ENCODE results near the gene LACTBL1.

LACTBL1 gene

GRCh38 chr1:22906968-22907367 lies 65.7 kb downstream of the LACTBL1 start:
- H3K27ac ChIP-seq = no peak overlapping the region
- TF ChIP-seq CTCF (IDR thresholded peaks at IDR 0.05) (no peak), ZFX (IDR thresholded peaks at IDR 0.05; ENCODE audit: borderline replicate concordance) (no peak)

DNA sequence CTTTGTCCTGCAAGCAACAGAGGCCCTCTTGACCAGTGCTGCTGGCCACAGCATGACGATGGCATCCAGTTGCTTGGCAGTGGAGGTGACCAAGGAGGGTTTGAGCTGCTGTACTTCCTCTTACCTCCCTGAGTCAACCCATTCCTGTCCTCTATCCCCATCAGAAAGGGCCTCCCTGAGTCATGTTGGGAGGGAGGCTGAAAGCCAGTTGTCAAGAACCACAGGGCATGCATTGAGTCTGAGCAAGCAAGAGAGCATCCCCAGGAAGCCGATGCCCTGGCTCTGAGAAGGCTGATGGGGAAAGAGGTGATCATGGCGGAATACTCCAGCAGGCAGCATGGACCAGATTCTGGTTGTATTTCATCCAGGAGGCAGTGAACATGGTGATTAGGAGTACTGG lies 69.6 kb downstream of the LACTBL1 start:
- TF ChIP-seq CTCF (IDR thresholded peaks at IDR 0.05) (no peak), ZFX (IDR thresholded peaks at IDR 0.05; ENCODE audit: borderline replicate concordance) (no peak)
- H3K27ac ChIP-seq = no peak overlapping the region

Measured in 22Rv1 (cell line).